Measurements from ENCODE around the gene MACROD1. TPM values are rescaled to one million over a fixed set of nuclear protein-coding genes. Genes with fewer than 3 reads are reported as not detected.

Gene MACROD1
- total and polyA plus RNA-seq, 2 donors (not counting 1 experiment from before 2014, with no cell fraction given): 2.7 to 8.6 TPM

DNA sequence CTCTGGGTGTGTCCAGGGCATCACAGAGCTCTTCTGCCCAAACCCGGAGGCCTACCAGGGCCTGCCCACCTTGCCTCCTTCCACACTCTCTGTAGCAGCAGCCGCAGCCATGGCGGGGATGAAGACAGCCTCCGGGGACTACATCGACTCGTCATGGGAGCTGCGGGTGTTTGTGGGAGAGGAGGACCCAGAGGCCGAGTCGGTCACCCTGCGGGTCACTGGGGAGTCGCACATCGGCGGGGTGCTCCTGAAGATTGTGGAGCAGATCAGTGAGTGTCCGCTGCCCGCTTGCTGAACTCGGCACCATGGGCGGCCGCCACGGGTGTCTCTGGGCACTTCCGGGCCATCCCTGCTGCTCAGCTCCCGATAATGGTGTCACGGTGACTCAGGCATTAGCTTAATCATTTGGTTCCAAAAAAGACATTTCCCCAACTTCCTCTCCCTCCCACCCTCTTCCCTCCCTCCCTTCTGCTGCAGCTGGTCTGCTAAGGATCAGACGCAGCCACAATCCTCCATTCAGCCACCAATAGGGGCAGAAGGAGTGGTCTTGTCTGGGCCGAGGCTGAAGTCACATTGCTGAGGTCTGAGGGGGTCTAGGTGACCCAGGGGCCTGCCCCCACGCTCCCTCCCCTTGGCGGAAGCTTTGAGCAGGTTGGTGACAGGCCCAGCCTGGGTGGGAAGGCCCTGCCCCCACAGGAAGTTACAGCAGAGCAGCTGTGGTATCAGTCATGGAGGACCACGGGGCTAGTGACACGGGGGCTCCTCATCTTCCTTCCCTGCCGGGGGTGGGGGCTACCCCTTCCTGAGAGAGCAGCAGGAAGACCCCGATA lies 41.6 kb upstream of the MACROD1 start:
- Histone ChIP-seq H3K9me3 (ENCODE audit: control extremely low read depth in 1 of 3, control insufficient read depth in 2 of 3, insufficient read depth in 1 of 3, low read length in 2 of 3) (no peaks in the 10 kb centered on the region), H3K36me3 (replicated peaks in 1 of 2; ENCODE audit: control extremely low read depth in 1 of 2, control insufficient read depth in 1 of 2, extremely low read depth in 1 of 2, insufficient read depth in 2 of 2, low read length in 1 of 2) (peaks cover 0 to 47% of the 10 kb centered on the region in 2 experiments), H3K4me3 (ENCODE audit: control extremely low read depth in 1 of 5, extremely low read depth in 1 of 5, insufficient read depth in 1 of 5, low read depth in 2 of 5, low read length in 4 of 5) (peak overlapping the region; percentile 69 to 95 (median 79)), H3K27me3 (replicated peaks in 1 of 4; ENCODE audit: control extremely low read depth in 1 of 4, control insufficient read depth in 3 of 4, insufficient read depth in 4 of 4, low read length in 3 of 4) (no peaks in the 10 kb centered on the region), H3K4me2 (replicated peaks; ENCODE audit: low read depth, low read length, poor library complexity, severe bottlenecking) (peak overlapping the region; percentile 99), H3K79me2 (ENCODE audit: control insufficient read depth, insufficient read depth, low read length) (peaks cover 37% of the 10 kb centered on the region), H3K4me1 (ENCODE audit: control insufficient read depth in 2 of 2, insufficient read depth in 2 of 2, low read length in 2 of 2) (peaks cover 30 to 53% of the 10 kb centered on the region in 2 donors), H4K20me1 (ENCODE audit: control insufficient read depth, insufficient read depth, low read length, poor library complexity, severe bottlenecking) (peaks cover 37% of the 10 kb centered on the region), H2AFZ (ENCODE audit: insufficient read depth, low read depth, low read length, poor library complexity, severe bottlenecking) (peak overlapping the region; percentile 74), H3K9ac (ENCODE audit: low read length) (peak overlapping the region; percentile 93), H3K27ac (ENCODE audit: low read length in 2 of 2) (peak overlapping the region; percentile 73 to 90)
- WGBS (ENCODE audit: insufficient coverage): under 1% methylated on average over 19 of the region's 30 CpGs
- H3K9me3 Mint-ChIP-seq (ENCODE audit: insufficient read depth): no peaks in the 10 kb centered on the region
- ChIA-PET POLR2A (interaction anchor here (0.5 to 4.8 kb wide), 20 partner anchors 18 to 1543 kb away, joined by 3 to 78 read pairs (median 6); partner anchors contain the start of genes BAD, C11orf98, DNAJC4 and ESRRA), CTCF (interaction anchor here (0.6 to 10.3 kb wide), 14 partner anchors 9 to 1321 kb away, joined by 3 to 243 read pairs (median 17); partner anchors contain the start of genes CATSPERZ, ESRRA, NUDT22 and PLCB3)
- peaks cover 55% of the 10 kb centered on the region for H3K4me1 Mint-ChIP-seq
- H3K27ac Mint-ChIP-seq: peak overlapping the region; percentile 96
- ATAC-seq (ENCODE audit: low read depth) (peak; percentile 64), DNase-seq (peak; percentile 77)
- intact Hi-C loops (cut with micrococcal nuclease): loop anchor here (1.0 to 10.0 kb wide), 3 partner anchors 19 to 447 kb away; partner anchors contain the start of genes DNAJC4, NUDT22 and TRPT1
- peak overlapping the region; percentile 90 for H3K4me3 Mint-ChIP-seq
- no peaks in the 10 kb centered on the region for H3K27me3 Mint-ChIP-seq
- TF ChIP-seq, protein P1, sequence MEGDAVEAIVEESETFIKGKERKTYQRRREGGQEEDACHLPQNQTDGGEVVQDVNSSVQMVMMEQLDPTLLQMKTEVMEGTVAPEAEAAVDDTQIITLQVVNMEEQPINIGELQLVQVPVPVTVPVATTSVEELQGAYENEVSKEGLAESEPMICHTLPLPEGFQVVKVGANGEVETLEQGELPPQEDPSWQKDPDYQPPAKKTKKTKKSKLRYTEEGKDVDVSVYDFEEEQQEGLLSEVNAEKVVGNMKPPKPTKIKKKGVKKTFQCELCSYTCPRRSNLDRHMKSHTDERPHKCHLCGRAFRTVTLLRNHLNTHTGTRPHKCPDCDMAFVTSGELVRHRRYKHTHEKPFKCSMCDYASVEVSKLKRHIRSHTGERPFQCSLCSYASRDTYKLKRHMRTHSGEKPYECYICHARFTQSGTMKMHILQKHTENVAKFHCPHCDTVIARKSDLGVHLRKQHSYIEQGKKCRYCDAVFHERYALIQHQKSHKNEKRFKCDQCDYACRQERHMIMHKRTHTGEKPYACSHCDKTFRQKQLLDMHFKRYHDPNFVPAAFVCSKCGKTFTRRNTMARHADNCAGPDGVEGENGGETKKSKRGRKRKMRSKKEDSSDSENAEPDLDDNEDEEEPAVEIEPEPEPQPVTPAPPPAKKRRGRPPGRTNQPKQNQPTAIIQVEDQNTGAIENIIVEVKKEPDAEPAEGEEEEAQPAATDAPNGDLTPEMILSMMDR (IDR thresholded peaks at IDR 0.05): no peak
- TF ChIP-seq EZH2 (IDR thresholded peaks at IDR 0.05; ENCODE audit: borderline replicate concordance, insufficient read depth, low read depth, low read length, poor library complexity, severe bottlenecking): no peak

All from B cell (primary cell).